Measurements from ENCODE around the gene MPP3. TPM values are rescaled to one million over a fixed set of nuclear protein-coding genes. Genes with fewer than 3 reads are reported as not detected.

Gene MPP3
- total RNA-seq, 1 experiment from 2014 or later: 6.9 TPM

GRCh38 chr17:43873815-43874214 is 40.9 kb upstream of the MPP3 start:
- Histone ChIP-seq H3K9ac (ENCODE audit: extremely low read depth, insufficient read length, low read length) (no peak overlapping the region), H3K79me1 (ENCODE audit: insufficient read depth, low read depth, low read length, poor library complexity, severe bottlenecking) (no peaks in the 10 kb centered on the region), H4K20me1 (ENCODE audit: control insufficient read depth, insufficient read depth, insufficient read length) (peaks cover 4% of the 10 kb centered on the region), H2BK20ac (ENCODE audit: low read depth, low read length, poor library complexity, severe bottlenecking) (no peak overlapping the region), H4K5ac (ENCODE audit: insufficient read length, low read depth, low read length) (no peak overlapping the region), H3K79me2 (ENCODE audit: insufficient read depth, low read length) (no peaks in the 10 kb centered on the region), H3K4ac (ENCODE audit: low read depth, low read length) (no peak overlapping the region), H3K27me3 (ENCODE audit: insufficient read depth, low read length) (no peaks in the 10 kb centered on the region), H3K56ac (ENCODE audit: insufficient read length, low read depth, low read length) (no peak overlapping the region), H3K14ac (ENCODE audit: insufficient read depth, low read length) (no peak overlapping the region), H4K8ac (replicated peaks; ENCODE audit: insufficient read length, low read depth, low read length) (no peak overlapping the region), H3K27ac (ENCODE audit: insufficient read length, low read depth, low read length) (no peak overlapping the region), H3K9me3 (ENCODE audit: control insufficient read depth, low read depth, low read length) (no peaks in the 10 kb centered on the region), H3K23ac (ENCODE audit: insufficient read length, low read depth, low read length) (no peak overlapping the region), H2BK5ac (ENCODE audit: insufficient read length, low read length) (no peak overlapping the region), H3K4me2 (ENCODE audit: insufficient read depth, insufficient read length, low read length) (no peak overlapping the region), H2AK5ac (ENCODE audit: insufficient read length, low read length) (no peak overlapping the region), H3K23me2 (ENCODE audit: insufficient read length, low read depth, low read length, poor library complexity, severe bottlenecking) (no peaks in the 10 kb centered on the region), H3K18ac (ENCODE audit: insufficient read length, low read depth, low read length) (no peak overlapping the region), H2BK15ac (ENCODE audit: low read depth, low read length) (no peak overlapping the region), H3K4me1 (ENCODE audit: insufficient read depth, low read length) (peaks cover 1% of the 10 kb centered on the region; the same call in 1 of the 2 replicates), H2AFZ (ENCODE audit: low read length) (no peak overlapping the region), H2BK120ac (ENCODE audit: low read depth, low read length, poor library complexity, severe bottlenecking) (no peak overlapping the region), H4K91ac (ENCODE audit: insufficient read length, low read depth, low read length) (no peak overlapping the region), H3T11ph (ENCODE audit: low read length) (no peak overlapping the region), H2BK12ac (ENCODE audit: insufficient read length, low read depth, low read length) (no peak overlapping the region)
- H3K4me1 Mint-ChIP-seq: peaks cover 2 to 11% of the 10 kb centered on the region in 2 experiments
- H3K4me3 Mint-ChIP-seq: no peak overlapping the region
- TF ChIP-seq CTCF (conservative IDR thresholded peaks at IDR 0.05): no peak
- H3K36me3 Mint-ChIP-seq (ENCODE audit: insufficient read depth in 1 of 3, low read depth in 3 of 3): peaks cover 0 to 2% (median 0%) of the 10 kb centered on the region in 3 experiments; a peak in 3 of 7 replicates
- WGBS (ENCODE audit: extremely low coverage, insufficient read length, low lambda C conversion rate): no CpG with 5 or more reads among the region's 6 CpGs
- no peaks in the 10 kb centered on the region for H3K9me3 Mint-ChIP-seq
- peaks cover 7% of the 10 kb centered on the region for H3K27me3 Mint-ChIP-seq (ENCODE audit: low read depth)
- H3K27ac Mint-ChIP-seq: no peak overlapping the region; a peak in 1 of 7 replicates
- no peak for DNase-seq

All from H9 (cell line).